ENCODE results near the gene CNOT4.

Gene CNOT4

DNA sequence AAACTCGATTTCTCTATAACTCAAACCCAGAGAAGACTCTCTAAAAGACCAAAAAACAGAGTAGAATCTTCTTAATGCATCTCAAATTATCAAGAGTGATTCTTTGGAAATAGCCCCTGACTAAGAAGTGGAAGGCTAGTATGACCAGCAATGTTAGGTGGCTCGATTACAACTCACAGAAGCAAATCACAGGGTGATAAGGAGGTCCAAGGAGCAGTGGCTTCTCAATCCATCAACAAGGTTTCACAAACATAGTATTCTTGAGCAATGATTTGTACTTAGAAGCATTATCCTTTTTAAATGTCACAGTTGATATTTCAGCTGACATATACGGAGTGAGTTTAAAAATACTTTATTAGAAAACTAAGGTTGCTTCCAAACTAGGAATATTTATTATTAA is 127.7 kb downstream of the CNOT4 start:
- H3K9me3 Mint-ChIP-seq = no peaks in the 10 kb centered on the region
- H3K36me3 Mint-ChIP-seq (ENCODE audit: low read depth) = no peaks in the 10 kb centered on the region
- TF ChIP-seq, protein P1, sequence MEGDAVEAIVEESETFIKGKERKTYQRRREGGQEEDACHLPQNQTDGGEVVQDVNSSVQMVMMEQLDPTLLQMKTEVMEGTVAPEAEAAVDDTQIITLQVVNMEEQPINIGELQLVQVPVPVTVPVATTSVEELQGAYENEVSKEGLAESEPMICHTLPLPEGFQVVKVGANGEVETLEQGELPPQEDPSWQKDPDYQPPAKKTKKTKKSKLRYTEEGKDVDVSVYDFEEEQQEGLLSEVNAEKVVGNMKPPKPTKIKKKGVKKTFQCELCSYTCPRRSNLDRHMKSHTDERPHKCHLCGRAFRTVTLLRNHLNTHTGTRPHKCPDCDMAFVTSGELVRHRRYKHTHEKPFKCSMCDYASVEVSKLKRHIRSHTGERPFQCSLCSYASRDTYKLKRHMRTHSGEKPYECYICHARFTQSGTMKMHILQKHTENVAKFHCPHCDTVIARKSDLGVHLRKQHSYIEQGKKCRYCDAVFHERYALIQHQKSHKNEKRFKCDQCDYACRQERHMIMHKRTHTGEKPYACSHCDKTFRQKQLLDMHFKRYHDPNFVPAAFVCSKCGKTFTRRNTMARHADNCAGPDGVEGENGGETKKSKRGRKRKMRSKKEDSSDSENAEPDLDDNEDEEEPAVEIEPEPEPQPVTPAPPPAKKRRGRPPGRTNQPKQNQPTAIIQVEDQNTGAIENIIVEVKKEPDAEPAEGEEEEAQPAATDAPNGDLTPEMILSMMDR (IDR thresholded peaks at IDR 0.05) = no peak
- DNase-seq = no peak
- H3K4me1 Mint-ChIP-seq = peaks cover 9% of the 10 kb centered on the region
- H3K27me3 Mint-ChIP-seq (ENCODE audit: low read depth, poor library complexity) = no peaks in the 10 kb centered on the region
- H3K27ac Mint-ChIP-seq = no peak overlapping the region
- no peak overlapping the region for H3K4me3 Mint-ChIP-seq

DNA sequence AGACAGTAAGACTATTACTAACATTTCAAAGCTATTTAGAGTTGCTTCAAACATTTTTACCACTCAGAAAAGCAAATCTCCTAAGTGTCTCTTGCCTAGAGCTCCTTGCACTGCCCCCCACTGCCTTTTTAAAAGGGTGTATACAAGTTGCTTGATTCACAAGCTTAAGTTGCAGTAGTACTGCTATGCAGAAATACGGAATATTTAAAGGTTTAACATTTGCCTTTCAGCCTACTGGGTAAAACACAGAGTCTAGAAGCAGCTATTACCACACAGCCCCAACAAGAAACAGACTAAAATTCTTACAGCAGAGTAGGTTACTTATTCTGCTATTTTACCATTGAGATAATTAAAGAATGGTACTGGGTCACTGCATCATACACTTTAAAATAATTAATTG is 128.5 kb downstream of the CNOT4 start:
- Mint-ChIP-seq H3K9me3 (no peaks in the 10 kb centered on the region), H3K27me3 (ENCODE audit: low read depth, poor library complexity) (no peaks in the 10 kb centered on the region), H3K4me3 (no peak overlapping the region), H3K27ac (no peak overlapping the region), H3K4me1 (peaks cover 3% of the 10 kb centered on the region), H3K36me3 (ENCODE audit: low read depth) (no peaks in the 10 kb centered on the region)
- TF ChIP-seq, protein P1 (IDR thresholded peaks at IDR 0.05) = no peak
- DNase-seq = no peak

DNA sequence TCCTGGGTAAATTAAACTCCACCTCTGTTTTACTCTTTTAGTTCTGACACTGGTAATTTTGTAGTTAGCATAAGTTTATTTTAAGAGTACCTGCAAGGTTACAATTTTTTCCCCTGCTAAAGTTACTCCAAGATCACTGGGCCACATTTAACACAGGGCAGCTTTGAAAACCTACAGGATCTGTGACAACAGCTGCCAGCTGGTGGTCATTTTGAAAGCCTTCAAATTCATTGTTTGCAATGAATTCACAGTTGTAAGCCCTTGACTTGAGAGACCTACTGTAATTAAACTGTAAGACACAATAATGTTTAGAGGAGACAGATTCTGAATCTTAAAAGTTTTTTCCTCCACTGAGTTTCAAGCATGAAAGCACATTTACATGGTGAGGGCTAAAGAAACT is 129.6 kb downstream of the CNOT4 start:
- H3K9me3 Mint-ChIP-seq = no peaks in the 10 kb centered on the region
- H3K4me3 Mint-ChIP-seq = no peak overlapping the region
- no peaks in the 10 kb centered on the region for H3K27me3 Mint-ChIP-seq (ENCODE audit: low read depth, poor library complexity)
- TF ChIP-seq, protein P1 (IDR thresholded peaks at IDR 0.05) = no peak
- DNase-seq = no peak
- H3K4me1 Mint-ChIP-seq = no peaks in the 10 kb centered on the region
- no peaks in the 10 kb centered on the region for H3K36me3 Mint-ChIP-seq (ENCODE audit: low read depth)
- peak overlapping the region; percentile 90 for H3K27ac Mint-ChIP-seq

DNA sequence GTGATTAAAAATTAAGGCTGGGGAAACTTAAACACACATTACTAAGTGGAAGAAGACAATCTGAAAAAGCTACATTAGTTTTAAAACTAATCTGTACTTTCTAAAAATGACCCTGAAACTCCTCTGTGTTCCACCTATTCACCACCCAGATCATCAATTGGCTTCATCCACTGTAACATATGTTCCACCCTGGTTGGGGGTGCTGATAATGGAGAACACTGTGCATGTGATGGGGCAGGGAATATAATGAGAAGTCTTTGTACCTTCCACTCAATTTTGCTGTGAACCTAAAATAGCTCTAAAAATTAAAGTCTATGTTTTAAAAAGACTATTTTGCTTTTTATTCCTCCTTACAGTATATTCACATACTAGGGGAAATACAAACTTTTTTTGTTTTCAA is 132.7 kb downstream of the CNOT4 start:
- H3K9me3 Mint-ChIP-seq = no peaks in the 10 kb centered on the region
- H3K4me3 Mint-ChIP-seq = no peak overlapping the region
- DNase-seq = no peak
- no peak overlapping the region for H3K27ac Mint-ChIP-seq
- no peaks in the 10 kb centered on the region for H3K4me1 Mint-ChIP-seq
- TF ChIP-seq, protein P1 (IDR thresholded peaks at IDR 0.05) = no peak
- H3K27me3 Mint-ChIP-seq (ENCODE audit: low read depth, poor library complexity) = peaks cover 4% of the 10 kb centered on the region
- H3K36me3 Mint-ChIP-seq (ENCODE audit: low read depth) = peaks cover 1% of the 10 kb centered on the region

DNA sequence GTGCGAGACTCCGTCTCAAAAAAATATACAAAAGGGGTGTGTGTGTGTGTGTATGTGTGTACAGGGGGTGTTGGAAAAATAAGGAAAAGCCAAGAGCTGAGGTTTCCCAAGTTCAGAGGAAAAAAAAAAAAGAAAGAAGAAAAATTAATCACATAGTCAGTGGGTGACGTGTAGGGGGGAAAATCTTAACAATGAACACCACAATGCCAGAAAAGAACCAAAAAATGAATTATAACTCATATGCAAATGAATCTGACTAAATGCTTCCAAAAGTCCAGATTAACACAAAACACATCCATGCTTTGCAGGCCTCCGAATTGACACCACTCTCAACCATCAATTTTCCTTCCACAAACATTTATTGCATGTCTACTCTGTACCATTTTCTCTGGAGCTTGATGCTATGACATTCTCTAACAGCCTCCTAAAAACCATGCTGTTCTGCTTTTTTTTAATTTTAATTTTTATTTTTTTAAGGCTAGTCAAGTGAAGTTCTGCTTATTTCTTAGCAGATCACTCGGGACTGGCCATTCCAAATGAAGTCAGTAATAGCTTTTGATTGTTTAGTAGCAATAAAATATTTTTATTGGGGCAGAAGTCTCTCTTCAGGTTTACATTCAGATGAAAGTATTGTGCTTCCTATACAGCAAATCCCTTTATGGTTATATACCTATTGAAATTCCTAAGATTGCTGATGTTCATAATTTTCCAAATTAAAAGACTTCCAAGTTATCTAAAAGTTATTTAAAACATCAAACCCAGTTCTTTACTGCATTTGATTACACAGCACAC is 133.8 kb downstream of the CNOT4 start:
- H3K36me3 Mint-ChIP-seq (ENCODE audit: low read depth) = peaks cover 7% of the 10 kb centered on the region
- no peaks in the 10 kb centered on the region for H3K4me1 Mint-ChIP-seq
- peaks cover 4% of the 10 kb centered on the region for H3K27me3 Mint-ChIP-seq (ENCODE audit: low read depth, poor library complexity)
- H3K4me3 Mint-ChIP-seq = no peak overlapping the region
- no peak overlapping the region for H3K27ac Mint-ChIP-seq
- no peaks in the 10 kb centered on the region for H3K9me3 Mint-ChIP-seq
- TF ChIP-seq, protein P1 (IDR thresholded peaks at IDR 0.05) = no peak
- DNase-seq = no peak

GRCh38 chr7:135374736-135375135 is 135.2 kb downstream of the CNOT4 start:
- peaks cover 4% of the 10 kb centered on the region for H3K27me3 Mint-ChIP-seq (ENCODE audit: low read depth, poor library complexity)
- no peak for DNase-seq
- no peaks in the 10 kb centered on the region for H3K9me3 Mint-ChIP-seq

More at GRCh38 chr7:135374736-135375135, 135.2 kb downstream of the CNOT4 start:
- Mint-ChIP-seq H3K27ac (no peak overlapping the region), H3K4me3 (no peak overlapping the region), H3K4me1 (no peaks in the 10 kb centered on the region), H3K36me3 (ENCODE audit: low read depth) (peaks cover 10% of the 10 kb centered on the region)
- TF ChIP-seq, protein P1 (IDR thresholded peaks at IDR 0.05) = no peak
